HG03460 (cell line): ENCODE measurements around the gene BRAT1.
"Not testable (repeated sequence)": the region's sequence is repeated elsewhere in the genome, so short reads cannot be mapped to it uniquely, and the experiment has no call there.

ENCODE experiments used
- ATAC-seq: cut with Tn5 transposase; IDR thresholded peaks from one replicate; pipeline ENCODE4 v1.9.1; 2021; ENCODE audit not compliant: unreplicated experiment

BRAT1 gene

GRCh38 chr7:2564970-2565540, 9.7 kb upstream of the BRAT1 start:
- ATAC-seq, result no peak

- ATAC-seq, result not testable (repeated sequence)
Measured at GRCh38 chr7:2563955-2564354, 8.6 kb upstream of the BRAT1 start.

- ATAC-seq, result peak; percentile 9
Measured at GRCh38 chr7:2559283-2559950, 4.1 kb upstream of the BRAT1 start.

- ATAC-seq, result peak; percentile 46
Measured at GRCh38 chr7:2558629-2559282, 3.4 kb upstream of the BRAT1 start, which contains the start of gene IQCE. TSS of gene IQCE (plus strand) at chr7:2558979. CDS start at chr7:2559182, 203 bp downstream.

- ATAC-seq, result no peak
Measured at GRCh38 chr7:2554661-2555111, 638 bp downstream of the BRAT1 start.

GRCh38 chr7:2553831-2554581, 1.3 kb downstream of the BRAT1 start:
- ATAC-seq, result no peak

GRCh38 chr7:2553108-2553507, 2.2 kb downstream of the BRAT1 start:
- ATAC-seq, result no peak

- no peak for ATAC-seq
Measured at GRCh38 chr7:2551418-2551817, 3.9 kb downstream of the BRAT1 start.

- no peak for ATAC-seq
Measured at GRCh38 chr7:2546776-2547586, 8.3 kb downstream of the BRAT1 start.

- no peak for ATAC-seq
Measured at GRCh38 chr7:2545746-2546425, 9.4 kb downstream of the BRAT1 start.

- ATAC-seq, result no peak
Measured at GRCh38 chr7:2544541-2545188, 10.7 kb downstream of the BRAT1 start.

- ATAC-seq, result no peak
Measured at GRCh38 chr7:2542916-2543871, 12.1 kb downstream of the BRAT1 start.

- ATAC-seq, result no peak
Measured at GRCh38 chr7:2542011-2542915, 13.1 kb downstream of the BRAT1 start.

GRCh38 chr7:2541291-2542010, 13.9 kb downstream of the BRAT1 start:
- ATAC-seq, result no peak

- no peak for ATAC-seq
Measured at GRCh38 chr7:2540641-2541051, 14.7 kb downstream of the BRAT1 start.

GRCh38 chr7:2540133-2540532, 15.2 kb downstream of the BRAT1 start:
- ATAC-seq, result no peak
